GM08714 (cell line): ENCODE measurements around the gene CEACAM16.

Experiments
- H3K4me3 ChIP-seq: fragments of 200-500 bp; sonication (Bioruptor generic); 2 replicates; pipeline ENCODE4 v1.5.1; 2014; ENCODE audit warnings: mild to moderate bottlenecking, low read length, inconsistent platforms
- ZNF274 ChIP-seq: IDR thresholded peaks from 2 replicates; pipeline ENCODE4 v1.6.1; 2012; ENCODE audit warnings: mild to moderate bottlenecking, low read depth, low read length

Gene CEACAM16, protein sequence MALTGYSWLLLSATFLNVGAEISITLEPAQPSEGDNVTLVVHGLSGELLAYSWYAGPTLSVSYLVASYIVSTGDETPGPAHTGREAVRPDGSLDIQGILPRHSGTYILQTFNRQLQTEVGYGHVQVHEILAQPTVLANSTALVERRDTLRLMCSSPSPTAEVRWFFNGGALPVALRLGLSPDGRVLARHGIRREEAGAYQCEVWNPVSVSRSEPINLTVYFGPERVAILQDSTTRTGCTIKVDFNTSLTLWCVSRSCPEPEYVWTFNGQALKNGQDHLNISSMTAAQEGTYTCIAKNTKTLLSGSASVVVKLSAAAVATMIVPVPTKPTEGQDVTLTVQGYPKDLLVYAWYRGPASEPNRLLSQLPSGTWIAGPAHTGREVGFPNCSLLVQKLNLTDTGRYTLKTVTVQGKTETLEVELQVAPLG

DNA sequence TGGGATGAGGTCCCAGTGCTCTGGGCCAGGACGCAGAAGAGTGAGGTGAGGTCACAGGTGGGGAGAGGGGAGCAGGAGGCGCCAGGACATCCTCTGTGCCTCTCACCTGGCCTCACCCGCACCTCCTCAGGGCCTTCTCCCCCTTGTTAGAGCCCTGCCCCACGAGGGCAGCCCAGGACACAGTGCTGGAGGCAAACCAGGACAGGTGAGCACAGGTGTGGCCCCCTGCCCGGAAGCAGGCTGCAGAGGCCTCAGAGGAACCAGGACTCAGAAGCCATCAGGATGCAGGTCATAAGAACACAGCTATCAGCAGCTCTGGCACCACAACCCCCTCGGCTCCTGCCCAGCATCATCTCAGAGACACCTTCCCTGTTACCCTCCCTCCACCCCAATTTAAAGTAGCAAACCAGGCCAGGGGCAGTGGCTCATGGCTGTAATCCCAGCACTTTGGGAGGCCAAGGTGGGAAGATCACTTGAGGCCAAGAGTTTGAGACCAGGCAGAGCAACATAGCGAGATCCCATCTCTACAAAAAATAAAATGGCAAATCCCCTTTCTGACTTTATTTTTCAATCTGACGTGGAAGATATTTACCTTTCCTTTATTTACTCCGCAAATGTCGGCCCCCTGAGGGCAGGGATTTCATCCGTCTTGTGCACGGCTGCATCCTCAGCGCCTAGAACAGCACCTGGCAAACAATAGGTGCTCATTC is at the start of gene CEACAM16:
TSS of gene CEACAM16 (plus strand) at position 660 of the 710 bp plus-strand sequence. CDS start 2,306 bp downstream, outside the sequence.
- no peak for TF ChIP-seq ZNF274

DNA sequence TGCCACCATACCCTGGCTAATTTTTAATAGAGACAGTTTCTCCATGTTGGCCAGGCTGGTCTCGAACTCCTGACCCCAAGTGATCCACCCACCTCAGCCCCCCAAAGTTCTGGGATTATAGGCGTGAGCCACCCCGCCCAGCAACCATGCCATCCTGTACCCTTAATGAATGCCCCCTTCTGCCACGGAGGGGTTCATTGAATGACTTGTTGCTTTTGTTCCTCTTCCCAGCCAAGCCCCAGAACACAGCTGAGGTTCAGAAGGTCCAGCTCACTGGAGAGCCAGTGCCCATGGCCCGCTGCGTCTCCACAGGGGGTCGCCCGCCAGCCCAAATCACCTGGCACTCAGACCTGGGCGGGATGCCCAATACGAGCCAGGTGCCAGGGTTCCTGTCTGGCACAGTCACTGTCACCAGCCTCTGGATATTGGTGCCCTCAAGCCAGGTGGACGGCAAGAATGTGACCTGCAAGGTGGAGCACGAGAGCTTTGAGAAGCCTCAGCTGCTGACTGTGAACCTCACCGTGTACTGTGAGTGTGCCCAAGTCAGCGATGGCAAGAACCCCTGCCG is 49.3 kb upstream of the CEACAM16 start:
- no peak overlapping the region for H3K4me3 ChIP-seq
- no peak for TF ChIP-seq ZNF274

More for the DNA sequence above, at the start of gene CEACAM16:
- H3K4me3 ChIP-seq = no peak within 1 kb of the TSS

DNA sequence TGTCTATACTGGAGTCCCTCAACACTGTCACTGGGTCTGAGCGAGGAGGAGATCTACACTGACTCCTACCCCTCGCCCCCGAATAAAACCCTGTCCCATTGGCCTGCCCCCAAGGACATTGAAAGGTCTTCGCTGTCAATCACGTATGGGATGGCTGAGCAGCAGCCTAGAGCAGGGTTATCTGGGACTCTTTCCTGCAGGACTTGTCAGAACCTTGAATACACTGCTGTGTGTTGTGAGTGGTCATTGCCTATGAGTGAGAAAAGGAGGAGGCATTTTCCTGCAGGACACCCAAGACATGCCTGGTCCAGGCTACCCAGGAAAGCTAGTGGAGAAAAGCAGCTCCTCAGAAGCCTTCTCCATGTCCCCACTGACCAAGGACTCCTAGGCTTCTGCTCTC is 45.6 kb upstream of the CEACAM16 start:
- H3K4me3 ChIP-seq = no peak overlapping the region
- TF ChIP-seq ZNF274 = no peak

DNA sequence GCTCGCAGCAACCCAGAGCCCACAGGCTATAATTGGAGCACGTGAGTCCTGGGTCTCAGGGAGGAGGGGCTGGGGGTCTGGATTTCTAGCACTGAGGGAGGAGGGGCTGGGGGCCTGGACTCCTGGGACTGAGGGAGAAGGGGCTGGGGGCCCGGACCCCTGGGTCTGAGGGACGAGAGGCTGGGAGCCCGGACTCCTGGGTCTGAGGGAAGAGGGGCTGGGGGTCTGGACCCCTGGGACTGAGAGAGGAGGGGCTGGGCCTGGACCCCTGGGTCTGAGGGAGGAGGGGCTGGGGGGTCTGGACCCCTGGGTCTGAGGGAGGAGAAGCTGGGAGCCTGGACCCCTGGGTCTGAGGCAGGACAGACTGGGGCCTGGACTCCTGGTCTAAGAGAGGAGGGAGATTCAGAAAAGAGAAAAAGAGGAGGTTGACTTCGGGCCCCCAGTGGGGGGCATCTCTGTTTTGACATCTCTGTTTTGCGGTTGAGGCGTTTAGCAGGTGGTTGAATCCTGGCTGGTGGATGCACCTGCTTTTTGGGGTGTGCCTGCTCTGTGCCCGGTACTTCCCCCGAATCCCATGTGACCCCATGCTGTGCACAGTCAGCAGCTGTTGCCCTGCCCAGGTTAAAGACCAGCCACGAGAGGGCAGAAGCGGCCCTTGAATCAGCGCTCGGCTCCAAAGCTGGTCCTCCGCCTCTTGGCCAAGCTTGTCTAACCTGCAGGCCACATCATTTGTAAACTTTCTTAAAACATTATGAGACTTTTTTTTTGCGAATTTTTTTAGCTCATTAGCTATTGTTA is 44.8 kb upstream of the CEACAM16 start:
- no peak overlapping the region for H3K4me3 ChIP-seq
- TF ChIP-seq ZNF274 = no peak

DNA sequence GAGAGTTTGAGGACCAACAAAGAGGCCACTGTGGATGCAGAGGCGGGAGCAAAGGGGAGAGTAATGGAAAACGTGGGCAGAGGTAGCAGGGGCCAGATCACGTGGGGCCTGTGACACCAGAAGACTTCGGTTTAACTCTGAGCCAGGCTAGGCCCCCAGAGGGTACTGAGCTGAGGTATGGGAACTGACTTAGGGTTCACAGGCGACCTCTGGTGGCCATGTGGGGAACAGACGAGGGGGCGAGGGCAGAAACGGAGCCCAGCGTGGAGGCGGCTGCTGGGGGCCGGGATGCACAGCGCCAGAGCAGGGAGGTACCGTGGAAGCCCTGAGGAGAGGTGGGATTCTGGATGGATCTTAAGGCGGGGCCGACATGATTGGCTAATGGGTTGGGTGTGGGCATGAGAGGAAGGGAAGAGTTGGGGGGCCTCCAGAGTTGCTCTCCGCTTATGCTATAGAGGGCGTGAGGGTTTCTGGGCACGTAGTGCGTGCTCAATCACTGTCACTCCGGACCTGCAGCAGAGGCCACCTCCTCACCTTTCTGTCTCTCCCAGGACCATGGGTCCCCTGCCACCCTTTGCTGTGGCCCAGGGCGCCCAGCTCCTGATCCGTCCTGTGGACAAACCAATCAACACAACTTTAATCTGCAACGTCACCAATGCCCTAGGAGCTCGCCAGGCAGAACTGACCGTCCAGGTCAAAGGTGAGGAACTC is 41.6 kb upstream of the CEACAM16 start:
- no peak for TF ChIP-seq ZNF274
- H3K4me3 ChIP-seq = no peak overlapping the region

DNA sequence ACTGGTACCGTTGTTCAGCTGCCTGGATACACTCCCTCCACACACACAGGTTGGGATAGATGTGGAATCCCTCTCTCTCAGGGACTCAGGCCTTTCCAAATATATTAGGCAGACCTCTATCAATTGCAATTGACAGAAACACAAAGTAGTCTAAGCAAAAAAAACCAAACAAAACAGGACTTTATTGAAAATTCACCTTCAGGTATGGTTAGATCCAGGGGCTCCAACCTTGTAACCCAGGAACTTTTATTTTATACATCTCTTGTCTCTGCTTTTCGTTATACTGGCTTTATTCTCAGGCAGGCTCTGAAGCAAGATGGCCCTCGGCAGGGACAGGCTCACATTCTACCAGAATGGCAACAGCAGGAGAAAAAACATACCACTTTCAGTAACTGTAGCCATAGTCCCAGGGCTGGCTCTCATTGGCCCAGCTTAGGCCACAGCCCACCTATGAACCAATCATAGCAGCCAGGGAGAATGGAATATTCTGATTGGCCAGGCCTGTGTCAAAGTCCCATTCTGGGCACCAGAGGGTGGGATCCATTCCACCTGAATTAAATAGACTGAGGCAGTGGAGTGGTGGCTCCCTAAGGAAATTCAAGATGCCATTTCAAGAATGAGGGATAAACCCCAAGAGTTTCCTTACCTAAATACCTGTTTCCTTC is 40.8 kb upstream of the CEACAM16 start:
- no peak for TF ChIP-seq ZNF274
- H3K4me3 ChIP-seq = no peak overlapping the region

DNA sequence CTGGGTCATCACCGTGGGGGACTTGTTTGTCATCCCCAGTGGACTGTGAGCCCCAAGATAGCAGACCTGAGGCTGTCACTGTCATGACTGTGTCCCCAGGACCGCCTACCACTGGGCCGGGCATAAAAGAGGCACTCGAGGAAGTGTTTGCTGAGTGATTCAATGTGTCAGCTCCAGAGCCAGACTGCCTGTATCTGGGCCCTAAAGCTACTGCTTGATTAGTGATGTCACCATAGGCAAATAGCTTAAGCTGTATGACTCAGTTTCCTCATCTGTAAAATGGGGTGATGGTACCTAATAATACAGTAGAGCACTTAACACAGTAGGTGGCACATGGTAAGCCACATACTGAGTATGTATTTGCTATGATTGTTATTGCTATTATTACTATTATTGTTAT is 38.9 kb upstream of the CEACAM16 start:
- TF ChIP-seq ZNF274 = no peak
- H3K4me3 ChIP-seq = no peak overlapping the region

DNA sequence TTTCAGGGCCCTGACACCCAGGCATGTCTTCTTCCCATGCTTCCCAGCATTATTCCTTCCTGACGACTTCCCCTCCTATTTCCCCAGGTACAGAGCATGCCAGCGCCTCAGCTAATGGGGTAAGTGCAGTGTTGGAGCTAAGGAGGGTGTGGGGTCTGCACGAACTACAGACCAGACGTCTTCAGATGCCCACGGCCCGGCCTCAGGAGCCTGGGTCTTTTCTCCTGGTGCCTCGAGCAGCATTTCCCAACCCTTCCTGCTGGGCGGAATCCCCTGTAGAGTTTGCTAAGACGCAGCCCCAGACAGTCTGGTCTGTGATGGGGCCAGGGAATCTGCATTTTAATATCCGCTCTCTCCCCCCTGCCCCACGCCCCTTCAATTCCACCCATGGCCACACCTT is 37.7 kb upstream of the CEACAM16 start:
- no peak for TF ChIP-seq ZNF274

DNA sequence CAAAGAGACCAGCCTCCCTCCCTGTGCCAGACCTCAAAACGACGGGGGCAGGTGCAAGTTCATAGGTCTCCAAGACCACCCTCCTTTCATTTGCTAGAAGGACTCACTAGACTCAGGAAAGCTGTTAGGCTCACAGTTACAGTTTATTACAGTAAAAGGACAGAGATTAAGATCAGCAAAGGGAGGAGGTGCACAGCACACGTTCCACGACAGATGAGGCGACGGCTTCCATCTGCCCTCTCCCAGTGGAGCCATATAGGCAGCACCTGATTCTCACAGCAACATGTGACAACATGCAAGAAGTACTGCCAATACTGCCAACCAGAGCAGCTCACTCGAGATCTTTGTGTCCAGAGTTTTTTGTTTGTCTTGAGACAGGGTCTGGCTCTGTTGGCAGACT is 37.0 kb upstream of the CEACAM16 start:
- no peak for TF ChIP-seq ZNF274
- H3K4me3 ChIP-seq = no peak overlapping the region

More for the DNA sequence above, 37.7 kb upstream of the CEACAM16 start:
- no peak overlapping the region for H3K4me3 ChIP-seq

DNA sequence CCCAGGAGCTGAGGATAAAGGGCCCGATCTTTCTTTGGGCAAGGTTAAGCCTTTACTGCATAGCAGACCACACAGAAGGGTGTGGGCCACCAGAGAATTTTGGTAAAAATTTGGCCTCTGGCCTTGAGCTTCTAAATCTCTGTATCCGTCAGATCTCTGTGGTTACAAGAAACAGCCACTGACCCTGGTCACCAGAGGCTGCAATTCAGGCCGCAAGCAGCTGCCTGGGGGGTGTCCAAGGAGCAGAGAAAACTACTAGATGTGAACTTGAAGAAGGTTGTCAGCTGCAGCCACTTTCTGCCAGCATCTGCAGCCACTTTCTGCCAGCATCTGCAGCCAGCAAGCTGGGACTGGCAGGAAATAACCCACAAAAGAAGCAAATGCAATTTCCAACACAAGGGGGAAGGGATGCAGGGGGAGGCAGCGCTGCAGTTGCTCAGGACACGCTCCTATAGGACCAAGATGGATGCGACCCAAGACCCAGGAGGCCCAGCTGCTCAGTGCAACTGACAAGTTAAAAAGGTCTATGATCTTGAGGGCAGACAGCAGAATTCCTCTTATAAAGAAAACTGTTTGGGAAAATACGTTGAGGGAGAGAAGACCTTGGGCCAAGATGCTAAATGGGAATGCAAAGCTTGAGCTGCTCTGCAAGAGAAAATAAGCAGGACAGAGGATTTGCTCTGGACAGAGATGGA is 36.1 kb upstream of the CEACAM16 start:
- H3K4me3 ChIP-seq = no peak overlapping the region
- TF ChIP-seq ZNF274 = no peak

DNA sequence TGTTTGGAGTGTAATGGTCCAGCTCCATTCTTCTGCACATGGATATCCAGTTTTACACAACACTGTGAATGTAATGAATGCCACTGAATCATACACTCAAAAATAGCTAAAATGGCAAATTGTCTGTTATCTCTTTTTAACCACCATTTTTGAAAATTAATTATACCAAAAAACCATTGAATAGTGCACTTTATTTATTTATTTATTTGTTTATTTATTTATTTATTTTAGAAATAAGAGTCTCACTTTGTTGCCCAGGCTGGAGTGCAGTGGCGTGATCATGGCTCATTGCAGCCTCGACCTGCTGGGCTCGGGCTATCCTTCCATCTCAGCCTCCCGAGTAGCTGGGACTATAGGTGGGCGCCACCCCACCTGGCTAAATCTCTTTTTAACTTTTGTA is 35.0 kb upstream of the CEACAM16 start:
- no peak overlapping the region for H3K4me3 ChIP-seq
- TF ChIP-seq ZNF274 = no peak

DNA sequence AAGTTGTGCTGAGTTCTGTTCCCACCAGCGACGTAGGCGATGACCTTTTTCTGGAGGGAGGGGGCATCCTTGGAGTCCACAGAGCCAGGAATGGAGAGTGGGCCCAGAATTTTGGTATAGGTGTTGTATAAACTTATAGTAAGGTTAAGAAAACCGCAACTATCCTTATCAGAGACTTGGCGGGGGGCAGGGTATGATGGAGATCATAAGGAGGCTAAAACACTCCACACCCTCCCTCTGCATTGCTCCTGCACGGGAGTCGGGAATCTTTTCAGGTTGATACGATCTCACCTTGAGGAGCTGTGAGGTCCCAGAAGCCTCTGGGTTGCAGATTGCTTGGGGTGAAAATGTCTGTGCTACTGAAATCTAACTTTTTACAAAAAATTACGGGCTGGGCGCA is 34.0 kb upstream of the CEACAM16 start:
- no peak overlapping the region for H3K4me3 ChIP-seq
- no peak for TF ChIP-seq ZNF274
